Smooth muscle cell (in vitro differentiated cells): Measurements from ENCODE around the gene CTLA4. TPM values are rescaled to one million over a fixed set of nuclear protein-coding genes. Genes with fewer than 3 reads are reported as not detected.

Experiments used
- DNase-seq: peaks from one replicate; lab custom pipeline; 2025; ENCODE audit not compliant: unreplicated experiment; lab: John Stamatoyannopoulos, UW
- H2AFZ ChIP-seq: fragments of 200-600 bp; sonication (generic); 2 replicates; pipeline ENCODE4 v1.6.0; 2016; ENCODE audit warnings: antibody characterized with exemption, low read depth, mild to moderate bottlenecking
- H3F3A ChIP-seq: fragments of 200-600 bp; sonication (generic); 2 replicates; pipeline ENCODE4 v1.6.0; 2017; ENCODE audit warnings: antibody characterized with exemption, low read depth
- H3K27ac ChIP-seq: fragments of 200-600 bp; sonication (generic); 2 replicates; pipeline ENCODE4 v1.5.1; 2016; ENCODE audit warnings: low read depth, mild to moderate bottlenecking
- H3K27me3 ChIP-seq: fragments of 200-600 bp; sonication (generic); 2 replicates; pipeline ENCODE4 v1.6.1; 2016; ENCODE audit warnings: low read depth, mild to moderate bottlenecking
- H3K36me3 ChIP-seq: fragments of 200-600 bp; sonication (generic); 2 replicates; pipeline ENCODE4 v1.5.1; 2016; ENCODE audit warnings: low read depth
- H3K4me1 ChIP-seq: fragments of 200-600 bp; sonication (generic); 2 replicates; pipeline ENCODE4 v1.5.1; 2016; ENCODE audit warnings: low read depth
- H3K4me2 ChIP-seq: fragments of 200-600 bp; sonication (generic); 2 replicates; pipeline ENCODE4 v1.6.0; 2016; ENCODE audit warnings: mild to moderate bottlenecking
- H3K4me3 ChIP-seq: fragments of 200-600 bp; sonication (generic); 2 replicates; pipeline ENCODE4 v1.5.1; 2016; ENCODE audit warnings: mild to moderate bottlenecking
- H3K79me2 ChIP-seq: fragments of 200-600 bp; sonication (generic); 2 replicates; pipeline ENCODE4 v1.6.0; 2016; ENCODE audit warnings: low read depth, mild to moderate bottlenecking
- H3K9ac ChIP-seq: fragments of 200-600 bp; sonication (generic); 2 replicates; pipeline ENCODE4 v1.6.0; 2016; ENCODE audit warnings: low read depth
- H3K9me3 ChIP-seq: fragments of 200-600 bp; sonication (generic); replicated peaks from 2 replicates; pipeline ENCODE4 v1.5.1; 2016; ENCODE audit warnings: low read depth
- H4K20me1 ChIP-seq: fragments of 200-600 bp; sonication (generic); 2 replicates; pipeline ENCODE4 v1.6.0; 2016; ENCODE audit warnings: low read depth
- WGBS: methylation state at CpG from one replicate; pipeline ENCODE4 v1.1.7; 2016; ENCODE audit warnings: low lambda C conversion rate; 5-methylcytosine and 5-hydroxymethylcytosine counted together
- polyA plus RNA-seq: library from polyadenylated mRNA; unstranded; fragments of >200 nt; fragmentation: Nextera tagmentation; extraction: Ambion mirVana; gene quantifications from 2 replicates; pipeline ENCODE4 v1.2.1, GENCODE V29; 2016
- total RNA-seq: library from RNA; depleted of rRNA; stranded (reverse); fragments of >200 nt; gene quantifications from 2 replicates; pipeline ENCODE4 v1.2.3, GENCODE V29; 2014
- TF ChIP-seq, protein P1 (sequence below): fragments of 200-600 bp; sonication (generic); IDR thresholded peaks from 2 replicates; pipeline ENCODE4 v1.5.1; 2017; ENCODE audit warnings: borderline replicate concordance, mild to moderate bottlenecking, antibody characterized with exemption; ENCODE audit not compliant: insufficient read depth, poor library complexity, severe bottlenecking

The CTLA4 gene
- total and polyA plus RNA-seq, 2 experiments from 2014 or later: not detected

DNA sequence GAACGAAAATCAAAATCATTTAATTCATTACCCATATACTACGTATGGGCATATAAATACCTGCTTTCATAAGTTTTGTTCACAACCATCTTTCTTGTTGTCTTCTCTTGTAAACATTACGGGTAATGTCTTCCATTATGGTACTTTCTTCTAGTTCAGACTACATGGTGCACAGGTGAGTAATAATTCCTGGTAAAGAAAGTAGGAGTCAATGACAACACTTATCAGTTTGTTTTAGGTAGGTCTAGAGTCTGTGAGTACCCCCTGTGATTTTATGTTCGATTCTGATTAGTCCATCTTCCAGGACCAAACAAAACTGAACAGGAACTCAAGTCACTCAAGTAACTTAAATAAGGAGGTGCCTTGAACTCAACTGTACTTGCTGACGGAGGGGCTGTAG, 25.2 kb upstream of the CTLA4 start:
- no peak overlapping the region for H2AFZ ChIP-seq
- no peak for DNase-seq
- H3K4me3 ChIP-seq: no peak overlapping the region
- no peak overlapping the region for H3K9ac ChIP-seq
- H3K27ac ChIP-seq: no peak overlapping the region
- H3K9me3 ChIP-seq: no peaks in the 10 kb centered on the region
- H3K4me2 ChIP-seq: no peak overlapping the region
- no peaks in the 10 kb centered on the region for H3F3A ChIP-seq
- no peaks in the 10 kb centered on the region for H3K4me1 ChIP-seq
- WGBS: 87% methylated on average over 5 of the region's 5 CpGs
- TF ChIP-seq, protein P1, sequence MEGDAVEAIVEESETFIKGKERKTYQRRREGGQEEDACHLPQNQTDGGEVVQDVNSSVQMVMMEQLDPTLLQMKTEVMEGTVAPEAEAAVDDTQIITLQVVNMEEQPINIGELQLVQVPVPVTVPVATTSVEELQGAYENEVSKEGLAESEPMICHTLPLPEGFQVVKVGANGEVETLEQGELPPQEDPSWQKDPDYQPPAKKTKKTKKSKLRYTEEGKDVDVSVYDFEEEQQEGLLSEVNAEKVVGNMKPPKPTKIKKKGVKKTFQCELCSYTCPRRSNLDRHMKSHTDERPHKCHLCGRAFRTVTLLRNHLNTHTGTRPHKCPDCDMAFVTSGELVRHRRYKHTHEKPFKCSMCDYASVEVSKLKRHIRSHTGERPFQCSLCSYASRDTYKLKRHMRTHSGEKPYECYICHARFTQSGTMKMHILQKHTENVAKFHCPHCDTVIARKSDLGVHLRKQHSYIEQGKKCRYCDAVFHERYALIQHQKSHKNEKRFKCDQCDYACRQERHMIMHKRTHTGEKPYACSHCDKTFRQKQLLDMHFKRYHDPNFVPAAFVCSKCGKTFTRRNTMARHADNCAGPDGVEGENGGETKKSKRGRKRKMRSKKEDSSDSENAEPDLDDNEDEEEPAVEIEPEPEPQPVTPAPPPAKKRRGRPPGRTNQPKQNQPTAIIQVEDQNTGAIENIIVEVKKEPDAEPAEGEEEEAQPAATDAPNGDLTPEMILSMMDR: no peak
- H3K79me2 ChIP-seq: no peaks in the 10 kb centered on the region
- no peaks in the 10 kb centered on the region for H3K27me3 ChIP-seq
- no peaks in the 10 kb centered on the region for H4K20me1 ChIP-seq
- H3K36me3 ChIP-seq: no peaks in the 10 kb centered on the region

DNA sequence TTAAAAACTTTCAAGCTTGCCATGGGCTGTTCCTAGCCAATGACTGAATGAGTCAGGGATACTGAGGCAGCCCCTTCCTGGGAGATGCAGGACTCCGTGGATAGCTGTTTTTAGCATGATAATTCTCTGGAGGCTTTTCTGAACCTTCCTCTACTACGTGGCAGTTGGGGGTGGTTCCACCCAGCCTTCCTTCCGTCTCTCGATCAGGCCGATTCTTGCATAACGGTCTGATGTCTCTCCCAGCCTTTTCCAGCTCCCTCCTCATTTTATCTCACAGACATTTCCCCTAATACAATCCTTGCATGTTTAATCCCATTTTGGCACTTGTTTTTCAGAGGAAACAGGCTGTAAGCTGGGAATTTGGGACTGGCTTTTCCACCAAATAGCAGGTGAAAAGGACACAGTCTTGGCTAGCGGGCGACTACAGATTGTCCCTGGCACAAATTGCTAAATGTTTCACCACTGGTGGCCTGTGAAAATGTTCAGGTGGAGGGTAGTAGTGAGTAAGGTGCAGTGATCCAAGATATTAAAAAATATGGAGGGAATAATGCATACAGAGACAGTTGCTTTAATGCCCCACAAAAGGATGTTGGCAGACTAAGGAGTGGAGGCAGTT, 21.0 kb upstream of the CTLA4 start:
- Histone ChIP-seq H3K4me3 (no peak overlapping the region), H3K9me3 (no peaks in the 10 kb centered on the region), H3K4me2 (no peak overlapping the region), H3F3A (no peaks in the 10 kb centered on the region), H3K27me3 (no peaks in the 10 kb centered on the region), H3K79me2 (no peaks in the 10 kb centered on the region), H4K20me1 (no peaks in the 10 kb centered on the region), H3K27ac (no peak overlapping the region), H2AFZ (no peak overlapping the region), H3K36me3 (no peaks in the 10 kb centered on the region), H3K4me1 (no peaks in the 10 kb centered on the region), H3K9ac (no peak overlapping the region)
- TF ChIP-seq, protein P1: no peak
- WGBS: 83% methylated on average over 8 of the region's 8 CpGs
- DNase-seq: no peak

DNA sequence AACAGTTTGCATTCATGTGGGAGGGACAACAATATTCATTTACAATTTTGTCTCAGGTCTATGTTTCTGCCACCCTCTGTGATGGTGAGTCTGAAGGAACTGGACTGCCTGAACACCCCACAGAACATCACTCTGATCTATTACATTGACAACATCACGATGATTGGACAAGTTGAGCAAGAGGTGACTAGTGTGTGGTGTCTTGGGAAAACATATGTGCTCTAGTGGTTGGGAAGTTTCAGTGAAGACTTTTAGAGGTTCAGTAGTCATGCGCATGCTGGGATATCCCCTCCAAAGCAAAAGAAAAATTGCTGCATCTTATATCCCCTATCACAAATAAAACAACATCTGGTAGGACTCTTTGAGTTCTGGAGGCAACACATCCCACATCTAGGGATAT, 18.6 kb upstream of the CTLA4 start:
- Histone ChIP-seq H3K9ac (no peak overlapping the region), H3F3A (no peaks in the 10 kb centered on the region), H3K4me3 (no peak overlapping the region), H3K79me2 (no peaks in the 10 kb centered on the region), H3K9me3 (no peaks in the 10 kb centered on the region), H3K27ac (no peak overlapping the region), H2AFZ (no peak overlapping the region), H3K36me3 (no peaks in the 10 kb centered on the region), H3K27me3 (peaks cover 8% of the 10 kb centered on the region), H4K20me1 (no peaks in the 10 kb centered on the region), H3K4me1 (no peaks in the 10 kb centered on the region), H3K4me2 (no peak overlapping the region)
- DNase-seq: no peak
- TF ChIP-seq, protein P1: no peak
- WGBS: 46% methylated on average over 2 of the region's 2 CpGs

DNA sequence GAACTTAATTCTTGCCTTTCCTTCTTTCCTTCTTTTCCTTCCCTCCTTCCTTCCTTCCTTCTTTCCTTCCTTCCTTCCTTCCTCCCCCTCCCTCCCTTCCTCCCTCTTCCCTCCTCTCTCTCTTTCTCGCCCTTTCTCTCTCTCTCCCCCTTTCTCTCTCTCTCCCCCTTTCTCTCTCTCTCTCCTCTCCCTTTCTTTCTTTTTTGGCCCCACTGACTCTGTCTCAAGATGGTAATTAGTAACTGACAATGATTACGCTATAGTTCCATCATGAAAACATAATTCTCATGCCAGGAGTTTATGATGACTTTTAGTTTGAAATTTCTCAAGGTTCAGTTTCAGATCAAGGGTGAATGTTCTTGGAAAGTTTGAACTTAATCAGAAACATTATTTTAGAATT, 14.8 kb upstream of the CTLA4 start:
- TF ChIP-seq, protein P1: no peak
- DNase-seq: no peak
- peaks cover 12% of the 10 kb centered on the region for H3K27me3 ChIP-seq
- H3F3A ChIP-seq: no peaks in the 10 kb centered on the region
- H3K27ac ChIP-seq: no peak overlapping the region
- 96% methylated on average over 2 of the region's 2 CpGs for WGBS
- H3K36me3 ChIP-seq: no peaks in the 10 kb centered on the region
- H3K79me2 ChIP-seq: no peaks in the 10 kb centered on the region
- no peak overlapping the region for H2AFZ ChIP-seq
- no peaks in the 10 kb centered on the region for H3K9me3 ChIP-seq
- no peak overlapping the region for H3K9ac ChIP-seq
- no peaks in the 10 kb centered on the region for H3K4me1 ChIP-seq
- no peaks in the 10 kb centered on the region for H4K20me1 ChIP-seq
- no peak overlapping the region for H3K4me3 ChIP-seq
- H3K4me2 ChIP-seq: no peak overlapping the region
